Karpas-422 (cell line): Measurements from ENCODE around the gene INO80D. TPM values are rescaled to one million over a fixed set of nuclear protein-coding genes. Genes with fewer than 3 reads are reported as not detected.
"Not testable (repeated sequence)": the region's sequence is repeated elsewhere in the genome, so short reads cannot be mapped to it uniquely, and the experiment has no call there.

Experiments used
- DNase-seq: peaks from one replicate; pipeline ENCODE4 v3.0.0-alpha.2; 2015
- H2AFZ ChIP-seq: fragments of 200-600 bp; sonication (generic); 2 replicates; pipeline ENCODE4 v1.6.1; 2014; ENCODE audit warnings: antibody characterized with exemption, low read length, mixed read lengths
- H3K27ac ChIP-seq: fragments of 200-600 bp; sonication (generic); 2 replicates; pipeline ENCODE4 v1.5.1; 2014; ENCODE audit warnings: mild to moderate bottlenecking, low read length, moderate library complexity
- H3K27me3 ChIP-seq: fragments of 200-600 bp; sonication (generic); 2 replicates; pipeline ENCODE4 v1.6.1; 2014; ENCODE audit warnings: low read length, mixed read lengths
- H3K36me3 ChIP-seq: fragments of 200-600 bp; sonication (generic); 2 replicates; pipeline ENCODE4 v1.6.1; 2014; ENCODE audit warnings: low read length, mixed read lengths; ENCODE audit not compliant: insufficient read depth
- H3K4me1 ChIP-seq: fragments of 200-600 bp; sonication (generic); 2 replicates; pipeline ENCODE4 v1.6.1; 2014; ENCODE audit warnings: mild to moderate bottlenecking, low read length, mixed read lengths
- H3K4me2 ChIP-seq: fragments of 200-600 bp; sonication (generic); 2 replicates; pipeline ENCODE4 v1.6.1; 2014; ENCODE audit warnings: low read length, low read depth, mild to moderate bottlenecking; ENCODE audit not compliant: poor library complexity, severe bottlenecking
- H3K4me3 ChIP-seq: fragments of 200-600 bp; sonication (generic); 2 replicates; pipeline ENCODE4 v1.5.1; 2014; ENCODE audit warnings: mild to moderate bottlenecking, antibody characterized with exemption, low read length, mixed read lengths
- H3K79me2 ChIP-seq: fragments of 200-600 bp; sonication (generic); 2 replicates; pipeline ENCODE4 v1.6.1; 2014; ENCODE audit warnings: mild to moderate bottlenecking, low read length, mixed read lengths
- H3K9ac ChIP-seq: fragments of 200-600 bp; sonication (generic); 2 replicates; pipeline ENCODE4 v1.6.0; 2014; ENCODE audit warnings: low read length
- H3K9me2 ChIP-seq: fragments of 200-600 bp; sonication (generic), shearing (Covaris generic); replicated peaks from 2 replicates; pipeline ENCODE4 v1.6.0; 2014; ENCODE audit warnings: mild to moderate bottlenecking, low read length, moderate library complexity; ENCODE audit not compliant: insufficient read depth
- H3K9me3 ChIP-seq: fragments of 300-700, 200-600 bp; sonication (generic); 2 replicates; pipeline ENCODE4 v1.6.1; 2014; ENCODE audit warnings: low read length, mixed read lengths
- H4K20me1 ChIP-seq: fragments of 200-600 bp; sonication (generic); 2 replicates; pipeline ENCODE4 v1.6.1; 2014; ENCODE audit warnings: mild to moderate bottlenecking, antibody characterized with exemption, low read length, low read depth; ENCODE audit not compliant: insufficient read depth
- total RNA-seq: library from RNA; depleted of rRNA; stranded (reverse); fragments of >200 nt; shearing (Covaris generic); gene quantifications from 2 replicates; pipeline ENCODE4 v1.2.3, GENCODE V29; 2014; ENCODE audit warnings: low replicate concordance; rRNA removed

The INO80D gene
- total RNA-seq = 8.8 and 14.8 TPM in 2 replicates

- Histone ChIP-seq H3K79me2 (peaks cover 75% of the 10 kb centered on the region), H3K4me1 (peaks cover 36% of the 10 kb centered on the region), H3K4me3 (peak within 1 kb of the TSS; percentile 87), H4K20me1 (no peaks in the 10 kb centered on the region), H3K9me3 (no peaks in the 10 kb centered on the region), H3K9ac (peak within 1 kb of the TSS; percentile 91), H3K9me2 (no peaks in the 10 kb centered on the region), H3K36me3 (peaks cover 4% of the 10 kb centered on the region; the same call in 1 of the 2 replicates), H3K4me2 (peak within 1 kb of the TSS; percentile 92), H3K27me3 (no peaks in the 10 kb centered on the region), H3K27ac (peak within 1 kb of the TSS; percentile 92), H2AFZ (peak within 1 kb of the TSS; percentile 83)
- DNase-seq = peak; percentile 93
Observed at GRCh38 chr2:206085742-206086445, at the start of gene INO80D. TSS of gene INO80D (minus strand) at chr2:206086174. CDS start at chr2:206063016, 23,158 bp downstream.

DNA sequence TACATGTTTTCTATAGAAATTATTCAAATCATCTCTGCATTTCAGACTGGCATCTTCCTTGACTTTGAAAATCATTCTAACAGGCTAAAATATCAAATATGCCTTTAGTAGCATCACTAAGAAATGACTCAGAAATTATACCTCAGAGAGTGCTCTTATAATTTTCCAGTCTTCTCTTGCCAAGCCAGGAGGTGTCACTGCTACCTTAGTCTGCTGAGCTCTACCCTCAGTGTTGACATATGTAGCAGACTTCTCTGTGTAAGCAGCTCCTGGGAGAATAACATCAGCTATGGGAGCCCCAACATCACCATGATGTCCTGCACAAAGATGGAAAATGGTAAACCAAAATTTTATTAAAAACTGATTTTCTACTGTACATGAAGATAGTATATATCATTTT lies 41.7 kb upstream of the INO80D start:
- DNase-seq = peak; percentile 55
- Histone ChIP-seq H3K36me3 (peaks cover 53% of the 10 kb centered on the region), H3K79me2 (peaks cover 4% of the 10 kb centered on the region; the same call in 1 of the 2 replicates), H3K27me3 (no peaks in the 10 kb centered on the region), H3K4me1 (no peaks in the 10 kb centered on the region), H3K9ac (no peak overlapping the region), H2AFZ (no peak overlapping the region), H3K4me3 (no peak overlapping the region), H3K27ac (no peak overlapping the region), H3K9me2 (no peaks in the 10 kb centered on the region), H3K9me3 (no peaks in the 10 kb centered on the region), H4K20me1 (no peaks in the 10 kb centered on the region), H3K4me2 (no peak overlapping the region)

- H3K36me3 ChIP-seq = peaks cover 57% of the 10 kb centered on the region
Observed at GRCh38 chr2:206125901-206126300, 39.9 kb upstream of the INO80D start.

DNA sequence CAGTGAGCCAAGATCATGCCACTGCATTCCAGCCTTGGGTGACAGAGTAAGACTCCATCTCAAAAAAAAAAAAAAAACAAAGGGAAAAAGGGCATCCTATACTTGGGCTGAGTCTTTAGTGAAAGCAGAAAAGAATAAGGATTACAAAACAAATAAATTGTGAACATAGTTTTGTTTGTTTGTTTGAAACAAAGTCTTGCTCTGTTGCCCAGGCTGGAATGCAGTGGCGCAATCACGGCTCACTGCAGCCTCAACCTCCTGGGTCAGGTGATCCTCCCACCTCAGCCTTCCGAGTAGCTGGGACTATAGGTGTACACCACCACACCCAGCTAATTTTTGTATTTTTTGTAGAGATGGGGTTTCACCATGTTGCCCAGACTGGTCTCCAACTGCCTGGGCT lies 36.6 kb upstream of the INO80D start:
- H4K20me1 ChIP-seq, H3K9me3 ChIP-seq, H3K4me1 ChIP-seq, H3K79me2 ChIP-seq, H3K27me3 ChIP-seq, H2AFZ ChIP-seq, H3K9ac ChIP-seq, H3K27ac ChIP-seq, H3K4me2 ChIP-seq, H3K4me3 ChIP-seq, H3K9me2 ChIP-seq, DNase-seq: not testable (repeated sequence)
- peaks cover 56% of the 10 kb centered on the region for H3K36me3 ChIP-seq

More at GRCh38 chr2:206125901-206126300, 39.9 kb upstream of the INO80D start:
- no peak overlapping the region for H3K4me3 ChIP-seq
- no peak overlapping the region for H3K4me2 ChIP-seq
- H2AFZ ChIP-seq = no peak overlapping the region
- H3K79me2 ChIP-seq = 0 out of 2 replicates have a peak, but pooled peaks cover 3% of the 10 kb centered on the region
- H3K27ac ChIP-seq = no peak overlapping the region
- H3K4me1 ChIP-seq = no peaks in the 10 kb centered on the region
- no peaks in the 10 kb centered on the region for H4K20me1 ChIP-seq
- no peak for DNase-seq
- H3K9me3 ChIP-seq = no peaks in the 10 kb centered on the region
- no peak overlapping the region for H3K9ac ChIP-seq
- no peaks in the 10 kb centered on the region for H3K9me2 ChIP-seq
- no peaks in the 10 kb centered on the region for H3K27me3 ChIP-seq

DNA sequence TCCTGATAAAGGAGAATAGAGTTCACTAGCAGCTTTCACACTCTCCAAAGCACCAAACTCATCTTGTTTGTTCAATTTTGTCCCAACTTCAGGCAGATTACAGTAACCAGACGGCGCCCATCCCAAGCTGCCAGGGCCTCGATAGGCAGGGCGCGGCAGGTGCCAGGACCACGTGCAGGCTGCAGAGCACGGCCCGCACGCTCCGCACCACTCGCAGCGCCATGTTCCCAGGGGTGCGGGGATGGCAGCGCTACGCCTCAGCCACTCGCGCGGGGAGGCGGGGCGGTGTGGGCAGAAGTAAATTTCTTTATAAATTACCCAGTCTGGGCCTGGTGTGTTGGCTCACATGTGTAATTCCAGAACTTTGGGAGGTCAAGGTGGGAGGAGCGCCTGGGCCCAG lies 30.3 kb upstream of the INO80D start:
- Histone ChIP-seq H3K4me1 (no peaks in the 10 kb centered on the region), H3K79me2 (no peaks in the 10 kb centered on the region), H2AFZ (no peak overlapping the region), H3K4me3 (no peak overlapping the region), H3K36me3 (peaks cover 23% of the 10 kb centered on the region), H3K27me3 (no peaks in the 10 kb centered on the region), H3K9me3 (no peaks in the 10 kb centered on the region), H4K20me1 (no peaks in the 10 kb centered on the region), H3K27ac (no peak overlapping the region), H3K9ac (no peak overlapping the region), H3K9me2 (no peaks in the 10 kb centered on the region), H3K4me2 (no peak overlapping the region)
- no peak for DNase-seq

DNA sequence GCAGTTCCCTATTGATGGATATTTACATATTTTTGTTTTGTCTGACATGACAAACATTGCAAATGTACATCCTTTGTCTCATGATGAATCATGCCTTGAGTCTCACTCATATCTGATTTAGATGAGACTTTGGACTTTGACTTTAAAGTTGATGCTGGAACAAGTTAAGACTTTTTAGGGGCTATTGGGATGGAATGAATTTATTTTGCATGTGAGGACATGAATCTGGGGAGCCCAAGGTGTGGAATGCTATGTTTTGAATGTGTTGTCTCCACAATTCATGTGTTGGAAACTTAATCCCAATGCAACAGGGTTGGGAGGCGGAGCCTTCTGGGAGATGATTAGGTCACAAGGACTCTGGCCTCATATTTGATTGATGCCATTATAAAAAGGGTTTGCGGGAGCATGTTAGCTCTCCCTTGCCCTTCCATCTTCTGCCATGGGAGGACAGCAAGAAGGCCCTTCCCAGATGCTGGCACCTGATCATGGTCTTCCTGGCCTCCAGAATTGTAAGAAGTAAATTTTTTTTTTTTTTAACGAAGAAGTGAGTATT lies 29.1 kb upstream of the INO80D start:
- H3K36me3 ChIP-seq = peaks cover 12% of the 10 kb centered on the region
- H3K27me3 ChIP-seq = no peaks in the 10 kb centered on the region

GRCh38 chr2:206112846-206113547 lies 27.0 kb upstream of the INO80D start:
- Histone ChIP-seq H3K4me3 (no peak overlapping the region), H3K27ac (no peak overlapping the region), H3K27me3 (no peaks in the 10 kb centered on the region), H3K36me3 (peaks cover 7% of the 10 kb centered on the region; the same call in 1 of the 2 replicates), H3K4me1 (no peaks in the 10 kb centered on the region), H2AFZ (no peak overlapping the region), H3K79me2 (no peaks in the 10 kb centered on the region), H3K9ac (no peak overlapping the region), H3K9me2 (no peaks in the 10 kb centered on the region), H3K9me3 (no peaks in the 10 kb centered on the region), H4K20me1 (no peaks in the 10 kb centered on the region), H3K4me2 (no peak overlapping the region)
- no peak for DNase-seq

More for the DNA sequence above, 29.1 kb upstream of the INO80D start:
- no peak overlapping the region for H3K4me3 ChIP-seq
- no peak overlapping the region for H3K9ac ChIP-seq
- H3K4me2 ChIP-seq = no peak overlapping the region
- no peak overlapping the region for H3K27ac ChIP-seq
- no peaks in the 10 kb centered on the region for H3K9me2 ChIP-seq
- no peaks in the 10 kb centered on the region for H3K9me3 ChIP-seq
- H4K20me1 ChIP-seq = no peaks in the 10 kb centered on the region
- H3K79me2 ChIP-seq = no peaks in the 10 kb centered on the region
- no peaks in the 10 kb centered on the region for H3K4me1 ChIP-seq
- no peak overlapping the region for H2AFZ ChIP-seq
- no peak for DNase-seq

DNA sequence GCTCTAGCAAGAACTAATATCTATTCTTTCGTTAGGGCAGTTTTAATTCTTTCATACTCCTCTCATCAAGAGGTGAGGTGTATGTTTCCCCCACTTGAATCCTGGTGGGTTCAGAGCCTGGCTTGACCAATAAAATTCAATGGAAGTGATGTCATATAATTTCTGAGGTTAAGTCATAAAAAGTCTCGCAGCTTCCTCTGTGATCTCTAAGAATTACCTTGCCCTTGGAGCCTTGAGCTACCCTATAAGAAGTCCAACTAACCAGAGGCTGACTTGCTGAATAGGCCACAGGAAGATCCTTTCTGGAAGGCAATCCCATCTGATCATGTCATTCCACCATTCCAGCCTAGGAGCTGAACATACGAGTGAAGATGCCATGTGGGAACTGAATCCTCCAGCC lies 26.1 kb upstream of the INO80D start:
- H3K27me3 ChIP-seq = no peaks in the 10 kb centered on the region
- H4K20me1 ChIP-seq = no peaks in the 10 kb centered on the region
- H3K79me2 ChIP-seq = no peaks in the 10 kb centered on the region
- no peak overlapping the region for H3K9ac ChIP-seq
- H3K9me2 ChIP-seq = no peaks in the 10 kb centered on the region
- no peak overlapping the region for H3K4me3 ChIP-seq
- no peaks in the 10 kb centered on the region for H3K9me3 ChIP-seq
- H3K4me2 ChIP-seq = no peak overlapping the region
- no peak overlapping the region for H2AFZ ChIP-seq
- no peaks in the 10 kb centered on the region for H3K4me1 ChIP-seq
- H3K27ac ChIP-seq = no peak overlapping the region
- DNase-seq = no peak
- peaks cover 7% of the 10 kb centered on the region; the same call in 1 of the 2 replicates for H3K36me3 ChIP-seq
